Fibroblast of gingiva (primary cell): Measurements from ENCODE around the gene FBXL15.

Experiments
- DNase-seq: peaks from one replicate; pipeline ENCODE4 v3.0.0-alpha.2; 2011; ENCODE audit warnings: low read depth

Gene FBXL15

GRCh38 chr10:102398172-102399020 lies 22.2 kb upstream of the FBXL15 start:
- no peak for DNase-seq

GRCh38 chr10:102399217-102400021 lies 21.2 kb upstream of the FBXL15 start:
- peak; percentile 83 for DNase-seq

- DNase-seq, result no peak
These were observed 20.6 kb upstream of the FBXL15 start for GRCh38 chr10:102400076-102400475.

- DNase-seq, result no peak
These were observed 19.9 kb upstream of the FBXL15 start for GRCh38 chr10:102400598-102401341.

GRCh38 chr10:102401342-102401654 lies 19.3 kb upstream of the FBXL15 start:
- no peak for DNase-seq

GRCh38 chr10:102401735-102402511 lies 18.7 kb upstream of the FBXL15 start:
- no peak for DNase-seq

- DNase-seq, result no peak
These were observed 18.1 kb upstream of the FBXL15 start for GRCh38 chr10:102402512-102402896.

- DNase-seq, result no peak
These were observed 17.5 kb upstream of the FBXL15 start for GRCh38 chr10:102403115-102403514.

- no peak for DNase-seq
These were observed 16.1 kb upstream of the FBXL15 start for GRCh38 chr10:102404361-102405107.

- DNase-seq, result no peak
These were observed 15.5 kb upstream of the FBXL15 start for GRCh38 chr10:102405108-102405571.

GRCh38 chr10:102405632-102406031 lies 15.0 kb upstream of the FBXL15 start:
- no peak for DNase-seq

- DNase-seq, result no peak
These were observed 13.8 kb upstream of the FBXL15 start for GRCh38 chr10:102406815-102407214.

GRCh38 chr10:102407425-102408130 lies 13.1 kb upstream of the FBXL15 start:
- no peak for DNase-seq

- no peak for DNase-seq
These were observed 12.4 kb upstream of the FBXL15 start for GRCh38 chr10:102408131-102408727.

GRCh38 chr10:102408728-102409603 lies 11.7 kb upstream of the FBXL15 start:
- DNase-seq, result no peak

GRCh38 chr10:102409604-102410428 lies 10.8 kb upstream of the FBXL15 start:
- DNase-seq, result no peak

GRCh38 chr10:102410429-102411073 lies 10.1 kb upstream of the FBXL15 start:
- DNase-seq, result no peak
